Activated T-cell treated with anti-CD3 and anti-CD28 coated beads for 4 hours (primary cell): ENCODE results near the gene CNNM1.

Experiments
- DNase-seq: peaks from one replicate; pipeline ENCODE4 v3.0.0-alpha.2; 2020

Gene CNNM1

GRCh38 chr10:99424656-99425055 lies 95.5 kb downstream of the CNNM1 start:
- DNase-seq: no peak

GRCh38 chr10:99425204-99425603 lies 96.0 kb downstream of the CNNM1 start:
- no peak for DNase-seq

- DNase-seq: no peak
Observed at GRCh38 chr10:99426689-99427088, 97.5 kb downstream of the CNNM1 start.

GRCh38 chr10:99427566-99428190 lies 98.5 kb downstream of the CNNM1 start:
- no peak for DNase-seq

GRCh38 chr10:99429517-99430095 lies 100.5 kb downstream of the CNNM1 start:
- DNase-seq: no peak

- no peak for DNase-seq
Observed at GRCh38 chr10:99430116-99430450, 100.9 kb downstream of the CNNM1 start.

GRCh38 chr10:99430451-99431189 lies 101.5 kb downstream of the CNNM1 start, which contains the start of gene GOT1:
Gene GOT1, minus strand, starts transcription at chr10:99430624. Its CDS starts 59 bp downstream, at chr10:99430565.
- DNase-seq: peak; percentile 94

- DNase-seq: no peak
Observed at GRCh38 chr10:99431190-99431760, 102.1 kb downstream of the CNNM1 start.

- no peak for DNase-seq
Observed at GRCh38 chr10:99432047-99432446, 102.9 kb downstream of the CNNM1 start.

GRCh38 chr10:99432881-99433280 lies 103.7 kb downstream of the CNNM1 start:
- DNase-seq: no peak

GRCh38 chr10:99433378-99434020 lies 104.3 kb downstream of the CNNM1 start:
- no peak for DNase-seq

- DNase-seq: no peak
Observed at GRCh38 chr10:99435986-99436638, 107.0 kb downstream of the CNNM1 start.

GRCh38 chr10:99438890-99439289 lies 109.7 kb downstream of the CNNM1 start:
- DNase-seq: no peak

- DNase-seq: no peak
Observed at GRCh38 chr10:99442394-99442793, 113.2 kb downstream of the CNNM1 start.

- DNase-seq: no peak
Observed at GRCh38 chr10:99443500-99443899, 114.3 kb downstream of the CNNM1 start.
